Liver (tissue), 9 donors: ENCODE measurements around the gene RBM47. TPM values are rescaled to one million over a fixed set of nuclear protein-coding genes. Genes with fewer than 3 reads are reported as not detected.

Experiments
- DNase-seq: peaks from one replicate; pipeline ENCODE4 v3.0.0-alpha.2; 2017; ENCODE audit warnings: low spot score
- H3K27ac ChIP-seq, 2 donors: one replicate each; pipeline ENCODE4 v1.7.0; 2013; ENCODE audit warnings: inconsistent platforms in 2 of 2, low read length in 2 of 2, control low read depth in 1 of 2, low read depth in 1 of 2, mild to moderate bottlenecking in 1 of 2
- H3K27me3 ChIP-seq, 4 donors: one replicate each; pipeline versions ENCODE4 v1.6.1 to v1.7.0; 2013; ENCODE audit warnings: low read length in 3 of 4, inconsistent platforms in 1 of 4, mild to moderate bottlenecking in 1 of 4, moderate library complexity in 1 of 4; ENCODE audit not compliant: control insufficient read depth in 4 of 4, insufficient read depth in 4 of 4
- H3K36me3 ChIP-seq, 4 donors: one replicate each; pipeline versions ENCODE4 v1.6.1 to v1.7.0; 2013; ENCODE audit warnings: low read length in 3 of 4, mild to moderate bottlenecking in 3 of 4, low read depth in 1 of 4, moderate library complexity in 1 of 4; ENCODE audit not compliant: control insufficient read depth in 4 of 4, insufficient read depth in 3 of 4
- H3K4me1 ChIP-seq, 4 donors: one replicate each; pipeline versions ENCODE4 v1.6.1 to v1.7.0; 2013; ENCODE audit warnings: low read length in 3 of 4, mild to moderate bottlenecking in 3 of 4, moderate library complexity in 1 of 4; ENCODE audit not compliant: control insufficient read depth in 4 of 4, insufficient read depth in 4 of 4
- H3K4me3 ChIP-seq, 3 donors: one replicate each; pipeline versions ENCODE4 v1.6.1 to v1.7.0; 2013; ENCODE audit warnings: low read length in 3 of 3, control low read depth in 1 of 3, low read depth in 1 of 3, mild to moderate bottlenecking in 1 of 3
- H3K9ac ChIP-seq, 2 donors: one replicate each; pipeline ENCODE4 v1.7.0; 2013; ENCODE audit warnings: low read length in 2 of 2, mild to moderate bottlenecking in 2 of 2, moderate library complexity in 2 of 2, control low read depth in 1 of 2, low read depth in 1 of 2
- H3K9me3 ChIP-seq, 4 donors: one replicate each; pipeline versions ENCODE4 v1.6.1 to v1.7.0; 2013; ENCODE audit warnings: low read length in 3 of 4; ENCODE audit not compliant: control insufficient read depth in 4 of 4
- CTCF ChIP-seq: fragments of 150-350 bp; IDR thresholded peaks from 2 replicates; pipeline ENCODE4 v1.5.1; 2017; ENCODE audit warnings: improper control_type of control experiment, low read depth, low read length; ENCODE audit not compliant: missing input control
- EGR1 ChIP-seq, 2 donors: IDR thresholded peaks; 2 replicates each; pipeline ENCODE4 v1.6.1; 2016 to 2018; ENCODE audit warnings: antibody characterized with exemption in 2 of 2, low read depth in 2 of 2
- FOXA1 ChIP-seq: IDR thresholded peaks from 2 replicates; pipeline ENCODE4 v1.6.1; 2016; ENCODE audit warnings: antibody characterized with exemption
- FOXA2 ChIP-seq: IDR thresholded peaks from 2 replicates; pipeline ENCODE4 v1.6.1; 2016; ENCODE audit warnings: antibody characterized with exemption
- GABPA ChIP-seq, 2 donors: IDR thresholded peaks in 1 of 2; conservative IDR thresholded peaks in 1 of 2; 2 replicates each; pipeline ENCODE4 v1.6.1; 2016; ENCODE audit warnings: antibody characterized with exemption in 2 of 2, mild to moderate bottlenecking in 1 of 2, moderate library complexity in 1 of 2
- HNF4A ChIP-seq, 2 donors: conservative IDR thresholded peaks; 2 replicates each; pipeline ENCODE4 v1.6.1; 2016; ENCODE audit warnings: antibody characterized with exemption in 2 of 2, mild to moderate bottlenecking in 2 of 2
- HNF4G ChIP-seq: IDR thresholded peaks from 2 replicates; pipeline ENCODE4 v1.6.1; 2016; ENCODE audit warnings: antibody characterized with exemption
- MAX ChIP-seq: IDR thresholded peaks from 2 replicates; pipeline ENCODE4 v1.6.1; 2016; ENCODE audit warnings: antibody characterized with exemption
- NR2F2 ChIP-seq: IDR thresholded peaks from 2 replicates; pipeline ENCODE4 v1.6.1; 2016; ENCODE audit warnings: antibody characterized with exemption
- REST ChIP-seq: IDR thresholded peaks from 2 replicates; pipeline ENCODE4 v1.6.1; 2016; ENCODE audit warnings: antibody characterized with exemption, mild to moderate bottlenecking
- RXRA ChIP-seq, 2 donors: IDR thresholded peaks; 2 replicates each; pipeline ENCODE4 v1.6.1; 2017 to 2018; ENCODE audit warnings: antibody characterized with exemption in 2 of 2, mild to moderate bottlenecking in 1 of 2
- SP1 ChIP-seq: IDR thresholded peaks from 2 replicates; pipeline ENCODE4 v1.6.1; 2018; ENCODE audit warnings: antibody characterized with exemption, mild to moderate bottlenecking
- TAF1 ChIP-seq: conservative IDR thresholded peaks from 2 replicates; pipeline ENCODE4 v1.6.1; 2016; ENCODE audit warnings: antibody characterized with exemption, mild to moderate bottlenecking
- YY1 ChIP-seq: IDR thresholded peaks from 2 replicates; pipeline ENCODE4 v1.6.1; 2016; ENCODE audit warnings: antibody characterized with exemption, mild to moderate bottlenecking
- ZBTB33 ChIP-seq: IDR thresholded peaks from 2 replicates; pipeline ENCODE4 v1.6.1; 2016; ENCODE audit warnings: antibody characterized with exemption
- WGBS: extraction: QIAGEN DNeasy Blood & Tissue Kit; methylation state at CpG from one replicate; pipeline ENCODE4 v1.1.7; 2013; 5-methylcytosine and 5-hydroxymethylcytosine counted together
- polyA plus RNA-seq, 2 donors: library from polyadenylated mRNA; stranded (reverse) in 1 of 2; unstranded in 1 of 2; fragments of 200-250 nt in 1 of 2; fragments of >200 nt in 1 of 2; fragmentation: Nextera tagmentation in 1 of 2; extraction: Ambion mirVana in 1 of 2; gene quantifications; one replicate each; pipeline versions ENCODE4 v1.2.1 to v1.2.3, GENCODE V29; 2013 to 2015
- total RNA-seq, 2 donors: library from RNA; depleted of rRNA; stranded (reverse); fragments of >200 nt; gene quantifications; one replicate each; pipeline ENCODE4 v1.2.3, GENCODE V29; 2014
- donor health status: healthy.
- donor health status: healthy.
- donor health status: healthy.
- donor health status: healthy.
- donor health status: healthy.

Gene RBM47
- total and polyA plus RNA-seq, 4 donors: 16.5 to 81.2 (median 24.7) TPM

GRCh38 chr4:40564004-40564403 lies 65.7 kb downstream of the RBM47 start (continued):
- no peak for TF ChIP-seq CTCF

GRCh38 chr4:40563401-40563800 lies 66.3 kb downstream of the RBM47 start:
- Histone ChIP-seq H3K9me3 (no peaks in the 10 kb centered on the region), H3K36me3 (peaks cover 0 to 1% (median 0%) of the 10 kb centered on the region in 4 donors), H3K27me3 (no peaks in the 10 kb centered on the region), H3K9ac (no peak overlapping the region), H3K4me3 (no peak overlapping the region), H3K4me1 (peaks cover 22 to 42% (median 33%) of the 10 kb centered on the region in 4 donors), H3K27ac (peak overlapping the region; percentile 23 to 40)
- no peak for DNase-seq
- 85% methylated on average over 4 of the region's 4 CpGs for WGBS
- TF ChIP-seq GABPA (IDR thresholded peaks at IDR 0.05 in 1 of 2, conservative IDR thresholded peaks at IDR 0.05 in 1 of 2) (no peak), TAF1 (no peak), FOXA1 (no peak), YY1 (no peak), EGR1 (IDR thresholded peaks at IDR 0.05; ENCODE audit: low read depth in 2 of 2) (no peak), REST (no peak), RXRA (IDR thresholded peaks at IDR 0.05) (no peak), MAX (no peak), FOXA2 (no peak), NR2F2 (no peak), SP1 (no peak), HNF4A (conservative IDR thresholded peaks at IDR 0.05) (no peak), HNF4G (no peak), CTCF (no peak), ZBTB33 (no peak)
